Hepatocyte (in vitro differentiated cells): ENCODE results near the gene OCA2.

ENCODE experiments used
- EZH2 ChIP-seq: fragments of 200-600 bp; sonication (generic); IDR thresholded peaks from 2 replicates; pipeline ENCODE4 v1.6.1; 2016; ENCODE audit warnings: antibody characterized with exemption, mild to moderate bottlenecking, borderline replicate concordance
- TF ChIP-seq, protein P1 (sequence below): fragments of 200-600 bp; sonication (generic); IDR thresholded peaks from 2 replicates; pipeline ENCODE4 v1.5.1; 2016; ENCODE audit warnings: antibody characterized with exemption, mild to moderate bottlenecking; ENCODE audit not compliant: poor library complexity

DNA sequence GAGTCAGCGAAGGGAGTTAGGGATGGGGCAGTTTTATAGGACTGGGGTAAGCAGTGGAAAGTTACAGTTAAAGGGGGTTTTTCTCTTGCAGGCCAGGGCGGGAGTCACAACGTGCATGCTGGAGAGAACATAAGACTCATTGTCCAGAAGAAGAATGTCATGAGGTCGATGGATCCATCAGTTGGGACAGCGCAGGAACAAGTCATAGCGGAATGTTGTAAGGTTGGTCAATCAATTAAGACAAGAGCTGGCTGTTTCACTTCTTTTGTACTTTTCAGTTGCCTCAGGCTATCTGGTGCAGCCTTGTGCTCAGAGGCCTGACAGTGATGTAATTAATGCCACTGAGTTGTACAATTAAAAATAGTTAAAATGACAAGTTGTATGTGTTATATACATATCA is 165.6 kb downstream of the OCA2 start:
- TF ChIP-seq, protein P1, sequence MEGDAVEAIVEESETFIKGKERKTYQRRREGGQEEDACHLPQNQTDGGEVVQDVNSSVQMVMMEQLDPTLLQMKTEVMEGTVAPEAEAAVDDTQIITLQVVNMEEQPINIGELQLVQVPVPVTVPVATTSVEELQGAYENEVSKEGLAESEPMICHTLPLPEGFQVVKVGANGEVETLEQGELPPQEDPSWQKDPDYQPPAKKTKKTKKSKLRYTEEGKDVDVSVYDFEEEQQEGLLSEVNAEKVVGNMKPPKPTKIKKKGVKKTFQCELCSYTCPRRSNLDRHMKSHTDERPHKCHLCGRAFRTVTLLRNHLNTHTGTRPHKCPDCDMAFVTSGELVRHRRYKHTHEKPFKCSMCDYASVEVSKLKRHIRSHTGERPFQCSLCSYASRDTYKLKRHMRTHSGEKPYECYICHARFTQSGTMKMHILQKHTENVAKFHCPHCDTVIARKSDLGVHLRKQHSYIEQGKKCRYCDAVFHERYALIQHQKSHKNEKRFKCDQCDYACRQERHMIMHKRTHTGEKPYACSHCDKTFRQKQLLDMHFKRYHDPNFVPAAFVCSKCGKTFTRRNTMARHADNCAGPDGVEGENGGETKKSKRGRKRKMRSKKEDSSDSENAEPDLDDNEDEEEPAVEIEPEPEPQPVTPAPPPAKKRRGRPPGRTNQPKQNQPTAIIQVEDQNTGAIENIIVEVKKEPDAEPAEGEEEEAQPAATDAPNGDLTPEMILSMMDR, result no peak
- no peak for TF ChIP-seq EZH2
